ENCODE results near the gene PRR5. TPM values are rescaled to one million over a fixed set of nuclear protein-coding genes. Genes with fewer than 3 reads are reported as not detected.

Gene PRR5
- total and polyA plus RNA-seq, 7 donors, result 7.9 to 35.6 (median 12.7) TPM

DNA sequence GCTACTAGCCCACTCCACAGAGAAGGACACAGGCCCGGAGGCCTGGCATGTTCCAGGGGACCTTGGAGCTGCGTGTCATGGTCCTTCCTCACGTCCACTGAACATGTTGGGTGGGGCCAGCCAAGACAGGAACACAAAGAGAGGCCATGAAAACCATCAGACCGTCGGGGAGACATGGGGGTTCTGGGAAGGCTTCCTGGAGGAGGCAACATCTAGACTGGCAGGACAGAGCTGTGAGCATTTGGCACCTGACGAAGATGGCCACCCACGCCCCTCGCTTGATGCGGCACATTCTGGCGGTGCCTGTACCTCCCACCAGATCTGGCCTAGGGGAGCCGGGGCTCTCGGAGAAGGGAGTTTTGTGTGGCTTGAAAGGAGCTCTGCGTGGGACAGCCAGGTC, 25.7 kb downstream of the PRR5 start:
- no peak overlapping the region for H3K4me3 ChIP-seq
- H3K36me3 ChIP-seq, result peaks cover 0 to 3% (median 0%) of the 10 kb centered on the region in 4 donors
- peaks cover 0 to 21% (median 17%) of the 10 kb centered on the region in 4 donors for H3K4me1 ChIP-seq
- TF ChIP-seq POLR2A (IDR thresholded peaks at IDR 0.05) (no peak), POLR2AphosphoS5 (IDR thresholded peaks at IDR 0.05) (no peak), EP300 (IDR thresholded peaks at IDR 0.05) (no peak)
- TF ChIP-seq, protein P1, sequence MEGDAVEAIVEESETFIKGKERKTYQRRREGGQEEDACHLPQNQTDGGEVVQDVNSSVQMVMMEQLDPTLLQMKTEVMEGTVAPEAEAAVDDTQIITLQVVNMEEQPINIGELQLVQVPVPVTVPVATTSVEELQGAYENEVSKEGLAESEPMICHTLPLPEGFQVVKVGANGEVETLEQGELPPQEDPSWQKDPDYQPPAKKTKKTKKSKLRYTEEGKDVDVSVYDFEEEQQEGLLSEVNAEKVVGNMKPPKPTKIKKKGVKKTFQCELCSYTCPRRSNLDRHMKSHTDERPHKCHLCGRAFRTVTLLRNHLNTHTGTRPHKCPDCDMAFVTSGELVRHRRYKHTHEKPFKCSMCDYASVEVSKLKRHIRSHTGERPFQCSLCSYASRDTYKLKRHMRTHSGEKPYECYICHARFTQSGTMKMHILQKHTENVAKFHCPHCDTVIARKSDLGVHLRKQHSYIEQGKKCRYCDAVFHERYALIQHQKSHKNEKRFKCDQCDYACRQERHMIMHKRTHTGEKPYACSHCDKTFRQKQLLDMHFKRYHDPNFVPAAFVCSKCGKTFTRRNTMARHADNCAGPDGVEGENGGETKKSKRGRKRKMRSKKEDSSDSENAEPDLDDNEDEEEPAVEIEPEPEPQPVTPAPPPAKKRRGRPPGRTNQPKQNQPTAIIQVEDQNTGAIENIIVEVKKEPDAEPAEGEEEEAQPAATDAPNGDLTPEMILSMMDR (IDR thresholded peaks at IDR 0.05), result no peak
- H3K9me3 ChIP-seq, result no peaks in the 10 kb centered on the region
- WGBS, 2 donors, result 85 to 88% methylated on average over 13 of the region's 13 CpGs
- H3K27ac ChIP-seq, result no peak overlapping the region
- no peaks in the 10 kb centered on the region for H3K27me3 ChIP-seq
- no peak for DNase-seq
- intact Hi-C loops (cut with DNase I), result no loop called here

DNA sequence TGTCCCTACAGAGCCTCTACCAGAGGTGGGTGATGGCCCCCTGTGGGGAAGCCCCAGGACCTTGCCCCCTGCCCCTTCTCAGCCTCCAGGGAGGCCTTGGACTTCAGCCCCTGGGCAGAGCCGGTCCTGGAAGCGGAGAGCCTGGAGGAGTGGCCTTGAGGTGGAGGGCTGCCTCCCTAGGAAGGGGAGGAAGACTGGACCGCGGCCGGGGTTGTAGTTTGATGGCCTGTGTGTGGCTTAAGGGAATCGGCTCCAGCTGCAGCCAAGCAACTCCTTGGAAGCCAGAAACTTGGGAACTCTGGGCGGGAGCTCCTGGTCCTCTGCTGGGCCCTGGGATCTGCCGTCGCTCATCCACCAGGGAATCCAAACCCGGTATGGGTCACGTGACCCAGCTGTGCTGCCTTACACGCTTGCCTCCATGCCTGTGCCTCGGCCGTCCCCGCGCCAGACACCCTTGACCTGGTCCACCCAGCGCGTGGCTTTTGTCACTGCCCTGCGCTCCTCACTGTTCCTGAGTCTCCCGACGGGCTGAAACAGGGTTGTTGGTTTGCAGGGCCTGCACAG, 26.8 kb downstream of the PRR5 start:
- 72 to 75% methylated on average over 21 of the region's 21 CpGs for WGBS, 2 donors
- Histone ChIP-seq H3K9me3 (no peaks in the 10 kb centered on the region), H3K4me1 (peaks cover 0 to 21% (median 17%) of the 10 kb centered on the region in 4 donors), H3K4me3 (peak overlapping the region in 3 of 4 donors; percentile 7 to 32 (median 24)), H3K27ac (peak overlapping the region; percentile 41 to 68 (median 56)), H3K27me3 (no peaks in the 10 kb centered on the region), H3K36me3 (peaks cover 0 to 3% (median 0%) of the 10 kb centered on the region in 4 donors)
- intact Hi-C loops (cut with DNase I), result no loop called here
- DNase-seq, result peak; percentile 84
- TF ChIP-seq POLR2AphosphoS5 (IDR thresholded peaks at IDR 0.05), result no peak
- no peak for TF ChIP-seq POLR2A (IDR thresholded peaks at IDR 0.05)
- TF ChIP-seq, protein P1 (IDR thresholded peaks at IDR 0.05), result no peak
- TF ChIP-seq EP300 (IDR thresholded peaks at IDR 0.05), result no peak

DNA sequence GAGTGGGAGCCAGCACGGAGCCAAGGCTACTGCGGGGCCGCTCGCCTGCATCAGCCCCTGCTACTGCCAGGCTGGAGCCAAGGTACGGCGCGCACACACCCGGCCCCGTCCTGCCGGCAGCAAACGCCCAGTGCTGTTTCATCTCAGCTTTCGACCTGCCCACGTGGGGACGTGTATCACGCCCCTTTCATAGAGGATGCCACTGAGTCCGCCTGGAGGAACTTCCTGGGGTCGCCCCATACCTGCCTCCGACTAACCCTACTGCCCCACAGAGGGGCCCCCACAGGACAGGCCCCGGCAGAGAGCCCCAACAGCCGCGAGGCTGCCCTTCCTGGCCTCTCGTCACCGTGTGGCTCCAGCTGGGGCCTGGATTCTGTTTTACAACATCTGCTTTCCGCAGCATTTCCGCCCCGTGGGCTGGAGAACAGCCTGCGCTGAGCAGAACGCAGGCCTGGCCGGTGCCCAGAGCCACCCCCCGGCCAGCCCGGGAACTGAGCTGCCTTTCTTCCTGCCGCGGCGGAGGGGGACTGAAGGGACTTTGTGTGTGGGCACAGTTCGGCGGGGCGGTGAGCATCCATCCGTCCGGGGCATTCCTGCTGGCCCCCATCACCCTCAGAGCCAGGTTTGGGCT, 27.5 kb downstream of the PRR5 start:
- DNase-seq, result peak; percentile 84
- intact Hi-C loops (cut with DNase I), result no loop called here
- TF ChIP-seq POLR2A (IDR thresholded peaks at IDR 0.05), result no peak
- TF ChIP-seq POLR2AphosphoS5 (IDR thresholded peaks at IDR 0.05), result peak in 2 of 4 donors; percentile 35 to 56
- Histone ChIP-seq H3K4me1 (peaks cover 0 to 21% (median 17%) of the 10 kb centered on the region in 4 donors), H3K27ac (peak overlapping the region; percentile 41 to 68 (median 56)), H3K27me3 (no peaks in the 10 kb centered on the region), H3K4me3 (peak overlapping the region in 3 of 4 donors; percentile 7 to 32 (median 24)), H3K9me3 (no peaks in the 10 kb centered on the region), H3K36me3 (peaks cover 0 to 3% (median 0%) of the 10 kb centered on the region in 4 donors)
- WGBS, 2 donors, result 51 to 80% methylated on average over 39 of the region's 39 CpGs

DNA sequence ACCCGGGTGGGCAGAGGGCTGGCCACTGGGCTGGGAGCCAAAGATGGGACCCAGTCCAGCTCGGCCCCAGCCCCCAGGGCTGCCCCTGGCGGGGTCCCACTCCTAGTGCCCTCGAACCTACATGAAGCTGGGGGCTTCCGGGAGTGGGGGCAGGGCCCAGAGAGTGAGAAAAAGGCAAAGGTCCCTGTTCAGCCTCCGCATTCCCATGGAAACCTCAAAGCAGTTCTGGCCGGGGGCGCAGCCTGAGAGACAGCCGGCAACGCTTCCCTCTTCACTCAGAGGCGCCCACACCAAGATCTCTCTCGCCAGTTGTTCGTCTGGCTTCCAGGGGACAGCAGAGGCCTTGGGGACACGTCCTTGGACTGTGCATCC, 28.0 kb downstream of the PRR5 start:
- Histone ChIP-seq H3K9me3 (no peaks in the 10 kb centered on the region), H3K27ac (peak overlapping the region; percentile 41 to 68 (median 56)), H3K4me1 (peaks cover 0 to 21% (median 17%) of the 10 kb centered on the region in 4 donors), H3K27me3 (no peaks in the 10 kb centered on the region), H3K36me3 (no peaks in the 10 kb centered on the region), H3K4me3 (peak overlapping the region in 2 of 4 donors; percentile 24 to 32)
- TF ChIP-seq POLR2A (IDR thresholded peaks at IDR 0.05), result no peak
- TF ChIP-seq, protein P1 (IDR thresholded peaks at IDR 0.05), result no peak
- no peak for TF ChIP-seq POLR2AphosphoS5 (IDR thresholded peaks at IDR 0.05)
- TF ChIP-seq EP300 (IDR thresholded peaks at IDR 0.05), result no peak
- DNase-seq, result no peak
- 69 to 78% methylated on average over 14 of the region's 14 CpGs for WGBS, 2 donors
- intact Hi-C loops (cut with DNase I), result no loop called here

DNA sequence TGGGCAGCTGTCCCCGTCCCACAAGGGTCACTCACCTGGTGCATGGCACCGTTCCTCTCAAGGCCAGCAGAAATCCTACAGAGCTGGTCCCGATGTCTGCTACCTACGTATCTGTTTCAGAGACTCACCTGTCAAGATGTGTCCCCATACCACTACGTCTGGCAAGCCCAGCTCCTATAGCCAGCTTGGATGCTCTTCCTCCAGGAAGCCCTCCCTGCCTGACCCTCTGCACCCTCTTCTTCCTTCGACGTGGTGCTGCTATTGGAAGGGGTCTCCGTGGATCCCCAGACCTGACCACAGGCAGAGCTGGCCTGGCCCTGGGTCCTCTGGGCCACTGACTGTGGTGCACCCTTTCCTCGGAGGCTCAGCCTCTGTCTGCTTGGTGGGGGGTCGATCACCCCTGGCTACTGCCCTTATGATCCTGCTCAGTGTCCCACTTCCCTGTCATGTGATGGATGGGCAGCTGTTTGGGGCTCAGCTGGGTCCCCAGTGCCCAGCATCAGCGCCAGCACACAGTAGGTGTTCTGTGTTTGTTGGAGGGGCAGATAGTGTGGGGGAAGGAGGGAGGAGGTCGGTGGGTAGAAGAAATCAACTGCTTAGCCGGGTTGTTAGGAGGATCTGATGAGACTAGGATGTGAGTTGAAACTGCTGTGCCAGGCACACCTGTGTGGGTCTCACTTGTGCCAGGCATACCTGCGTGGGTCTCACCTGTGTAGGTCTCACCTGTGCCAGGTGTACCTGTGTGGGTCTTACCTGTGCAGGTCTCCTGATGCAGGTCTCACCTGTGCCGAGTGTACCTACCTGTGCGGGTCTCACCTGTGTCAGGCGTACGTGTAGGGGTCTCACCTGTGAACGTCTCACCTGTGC, 28.7 kb downstream of the PRR5 start:
- DNase-seq, result no peak
- Histone ChIP-seq H3K36me3 (no peaks in the 10 kb centered on the region), H3K4me1 (peaks cover 0 to 21% (median 17%) of the 10 kb centered on the region in 4 donors), H3K4me3 (no peak overlapping the region), H3K9me3 (no peaks in the 10 kb centered on the region), H3K27ac (no peak overlapping the region), H3K27me3 (peaks cover 0 to 5% (median 0%) of the 10 kb centered on the region in 3 donors)
- WGBS, 2 donors, result 84 to 88% methylated on average over 19 of the region's 19 CpGs
- intact Hi-C loops (cut with DNase I), result no loop called here
- TF ChIP-seq POLR2A (IDR thresholded peaks at IDR 0.05), result no peak
- TF ChIP-seq EP300 (IDR thresholded peaks at IDR 0.05), result no peak
- TF ChIP-seq, protein P1 (IDR thresholded peaks at IDR 0.05), result no peak
- TF ChIP-seq POLR2AphosphoS5 (IDR thresholded peaks at IDR 0.05), result no peak
